Astrocyte of the cerebellum (primary cell): ENCODE data around the gene GTF2IRD1.

Experiments
- DNase-seq: peaks from one replicate; pipeline ENCODE4 v3.0.0-alpha.2; 2011; ENCODE audit warnings: low read depth
- H3K4me3 ChIP-seq: 2 replicates; pipeline ENCODE4 v1.5.1; 2011; ENCODE audit warnings: mild to moderate bottlenecking, low read depth, low read length, moderate library complexity
- in situ Hi-C: cut with HindIII; loops from 2 replicates; pipeline ENCODE4 v1.10.0; 2017; ENCODE audit warnings: low sequenced_read_pairs
- TF ChIP-seq, protein P1 (sequence below): IDR thresholded peaks from 2 replicates; pipeline ENCODE4 v1.5.1; 2012; ENCODE audit warnings: low read length, low read depth, moderate library complexity, mild to moderate bottlenecking; ENCODE audit errors: missing control alignments

Gene GTF2IRD1

DNA sequence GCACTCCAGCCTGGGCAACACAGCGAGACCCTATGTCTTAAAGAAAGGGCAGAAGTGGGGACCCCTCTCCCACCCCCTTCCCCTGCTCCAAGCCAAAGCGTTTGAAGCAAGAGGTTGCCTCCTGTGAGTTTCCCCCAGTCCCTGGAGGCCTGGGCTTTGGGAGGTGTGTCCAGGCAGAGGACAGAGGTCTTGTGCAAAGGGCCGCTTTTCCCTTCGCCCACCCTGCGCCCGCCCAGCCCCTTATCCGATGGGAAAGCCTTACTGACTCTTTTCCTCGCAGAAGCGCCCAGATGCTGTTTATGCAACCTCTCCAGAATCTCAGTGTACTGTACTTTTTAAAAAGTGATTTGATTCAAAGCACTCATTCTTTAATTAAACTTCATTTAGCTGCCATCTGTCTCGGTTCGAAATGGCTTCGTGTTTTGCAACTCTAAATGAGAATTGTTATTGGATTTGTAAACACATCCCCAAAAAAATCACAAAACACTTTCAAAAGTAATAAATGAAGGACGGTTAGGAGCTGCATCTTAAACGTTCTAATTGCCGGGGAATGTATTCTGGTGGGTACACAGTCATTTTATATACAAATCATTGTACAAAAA lies 153.3 kb downstream of the GTF2IRD1 start:
- DNase-seq, result no peak
- H3K4me3 ChIP-seq, result no peak overlapping the region
- in situ Hi-C loops, result no loop called here
- TF ChIP-seq, protein P1, sequence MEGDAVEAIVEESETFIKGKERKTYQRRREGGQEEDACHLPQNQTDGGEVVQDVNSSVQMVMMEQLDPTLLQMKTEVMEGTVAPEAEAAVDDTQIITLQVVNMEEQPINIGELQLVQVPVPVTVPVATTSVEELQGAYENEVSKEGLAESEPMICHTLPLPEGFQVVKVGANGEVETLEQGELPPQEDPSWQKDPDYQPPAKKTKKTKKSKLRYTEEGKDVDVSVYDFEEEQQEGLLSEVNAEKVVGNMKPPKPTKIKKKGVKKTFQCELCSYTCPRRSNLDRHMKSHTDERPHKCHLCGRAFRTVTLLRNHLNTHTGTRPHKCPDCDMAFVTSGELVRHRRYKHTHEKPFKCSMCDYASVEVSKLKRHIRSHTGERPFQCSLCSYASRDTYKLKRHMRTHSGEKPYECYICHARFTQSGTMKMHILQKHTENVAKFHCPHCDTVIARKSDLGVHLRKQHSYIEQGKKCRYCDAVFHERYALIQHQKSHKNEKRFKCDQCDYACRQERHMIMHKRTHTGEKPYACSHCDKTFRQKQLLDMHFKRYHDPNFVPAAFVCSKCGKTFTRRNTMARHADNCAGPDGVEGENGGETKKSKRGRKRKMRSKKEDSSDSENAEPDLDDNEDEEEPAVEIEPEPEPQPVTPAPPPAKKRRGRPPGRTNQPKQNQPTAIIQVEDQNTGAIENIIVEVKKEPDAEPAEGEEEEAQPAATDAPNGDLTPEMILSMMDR, result no peak

DNA sequence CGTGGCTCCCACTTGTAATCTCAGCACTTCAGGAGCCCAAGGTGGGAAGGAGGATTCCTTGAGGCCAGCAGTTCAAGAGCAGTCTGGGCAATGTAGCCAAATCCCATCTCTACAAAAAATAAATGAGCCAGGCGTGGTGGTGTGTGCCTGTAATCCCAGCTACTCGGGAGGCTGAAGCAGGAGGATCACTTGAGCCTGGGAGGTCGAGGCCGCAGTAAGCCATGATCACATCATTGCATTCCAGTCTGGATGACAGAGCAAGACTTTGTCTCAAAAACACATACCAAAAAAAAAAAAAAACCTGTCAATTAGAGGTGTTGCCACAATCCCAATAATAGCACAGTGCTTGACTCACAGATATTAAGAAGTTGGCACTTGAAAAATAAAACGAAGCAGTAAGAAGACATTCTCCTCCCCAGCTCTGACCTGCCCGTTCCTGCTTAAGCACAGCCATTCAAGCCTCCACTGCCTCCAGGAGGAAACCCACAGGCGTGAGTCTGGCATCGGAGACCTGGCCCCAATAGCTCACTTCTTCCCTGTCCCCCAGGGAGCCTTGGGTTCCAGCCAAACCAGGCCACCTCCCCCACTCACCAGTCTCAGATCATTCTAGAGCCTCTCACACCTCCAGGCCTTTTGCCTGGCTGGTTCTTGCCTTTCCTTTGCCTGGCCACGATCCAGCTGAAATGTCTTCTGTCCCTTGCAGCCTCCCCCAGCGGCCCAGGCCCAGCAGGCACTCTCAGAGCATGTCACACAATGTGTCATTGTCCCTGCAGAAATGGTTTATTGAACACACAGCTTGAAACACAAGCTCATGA lies 158.5 kb downstream of the GTF2IRD1 start:
- peak; percentile 54 for DNase-seq
- TF ChIP-seq, protein P1, result no peak
- no peak overlapping the region for H3K4me3 ChIP-seq
- in situ Hi-C loops, result no loop called here

DNA sequence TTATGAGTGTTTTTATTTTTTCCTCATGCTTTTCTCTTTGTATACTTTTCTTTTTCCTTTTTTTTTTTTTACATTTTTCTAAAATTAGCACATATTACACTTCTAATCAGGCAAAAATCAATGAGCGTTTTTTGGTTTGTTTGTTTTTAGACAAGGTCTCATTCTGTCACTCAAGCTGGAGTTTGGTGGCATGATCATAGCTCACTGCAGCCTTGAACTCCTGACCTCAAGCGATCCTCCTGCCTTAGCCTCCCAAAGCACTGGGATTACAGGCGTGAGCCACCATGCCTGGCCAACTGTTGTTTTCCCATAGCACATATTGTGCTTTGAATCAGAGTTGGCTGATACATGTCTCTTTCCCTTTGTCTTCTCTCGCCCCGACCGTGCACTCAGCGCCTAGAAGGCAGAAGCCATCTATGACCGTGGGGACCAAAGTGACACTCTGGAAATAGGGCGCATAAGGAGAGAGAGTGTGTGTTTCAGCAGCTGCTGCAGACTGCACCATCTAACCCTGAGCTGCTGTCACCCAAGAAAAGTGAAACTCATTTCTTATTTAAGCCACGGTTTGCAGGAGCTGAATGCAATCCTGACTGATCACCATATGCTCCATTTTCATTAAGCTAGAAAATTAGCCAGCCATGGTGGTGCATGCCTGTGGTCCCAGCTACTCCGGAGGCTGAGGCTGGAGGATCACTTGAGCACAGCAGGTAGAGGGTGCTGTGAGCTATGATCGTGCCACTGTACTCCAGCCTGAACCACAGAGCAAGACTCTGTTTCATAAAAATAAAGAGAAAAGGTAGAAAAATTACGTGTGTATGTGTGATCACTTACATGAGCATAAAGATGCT lies 162.5 kb downstream of the GTF2IRD1 start:
- no peak overlapping the region for H3K4me3 ChIP-seq
- in situ Hi-C loops, result no loop called here
- TF ChIP-seq, protein P1, result no peak
- DNase-seq, result no peak

DNA sequence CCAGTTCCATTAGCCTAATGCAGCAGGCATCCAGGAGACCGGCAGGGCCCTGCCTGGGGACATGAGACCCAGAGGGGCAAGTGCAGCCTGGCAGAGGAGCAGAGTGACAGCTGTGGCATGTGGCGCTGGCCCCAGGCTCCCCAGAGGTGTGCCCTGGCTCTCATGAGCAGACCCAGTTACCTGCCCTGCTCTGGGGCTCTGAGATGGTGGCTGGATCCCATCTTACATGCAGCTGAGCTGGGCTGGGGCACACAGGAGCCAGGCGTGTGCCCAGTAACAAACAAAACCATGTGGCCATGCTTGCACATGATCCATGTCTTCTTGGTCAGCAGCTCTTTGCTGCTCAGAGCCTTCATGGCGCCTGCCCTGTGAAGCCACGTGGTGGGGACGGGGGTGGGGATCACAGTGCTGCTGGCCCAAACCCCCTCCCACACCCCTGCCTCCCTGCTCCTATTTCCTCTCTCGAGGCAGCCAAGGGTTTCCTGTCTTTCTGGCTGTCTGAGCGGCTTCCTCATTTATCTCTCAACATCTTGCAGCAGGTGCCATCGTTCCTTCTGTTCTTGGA lies 163.6 kb downstream of the GTF2IRD1 start:
- TF ChIP-seq, protein P1, result no peak
- no peak overlapping the region for H3K4me3 ChIP-seq
- in situ Hi-C loops, result no loop called here
- no peak for DNase-seq

DNA sequence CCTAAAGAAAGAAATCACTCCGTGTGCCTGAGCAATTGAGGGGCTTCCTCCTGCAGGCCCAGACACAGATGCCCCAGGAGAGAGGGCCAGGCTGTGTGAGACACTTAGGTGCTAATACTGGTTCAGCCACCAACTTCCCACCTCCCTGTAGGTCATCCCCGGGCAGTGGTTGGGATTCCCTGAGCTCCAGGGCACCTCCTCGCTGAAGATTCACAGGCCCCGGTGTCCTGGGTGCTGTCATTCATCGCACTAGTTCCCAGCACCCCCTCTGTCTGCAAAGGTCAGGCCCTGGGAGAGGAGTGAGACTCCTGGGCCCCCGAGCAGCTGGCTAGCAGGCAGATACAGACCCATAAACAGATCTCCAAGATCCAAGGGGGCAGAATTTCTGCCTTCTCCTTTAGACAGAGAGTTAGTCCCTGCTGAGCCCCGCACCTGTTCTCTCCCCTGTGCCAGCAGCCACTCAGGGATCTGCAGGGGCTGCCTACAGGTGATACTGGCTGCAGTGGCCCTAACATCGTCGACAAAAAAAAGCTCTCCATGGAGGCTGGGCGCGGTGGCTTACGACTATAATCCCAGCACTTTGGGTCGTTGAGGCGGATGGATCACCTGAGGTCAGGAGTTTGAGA lies 165.6 kb downstream of the GTF2IRD1 start:
- DNase-seq, result no peak
- H3K4me3 ChIP-seq, result no peak overlapping the region
- TF ChIP-seq, protein P1, result no peak
- in situ Hi-C loops, result no loop called here
